Trophoblast cell (in vitro differentiated cells and primary cell): ENCODE results near the gene CDCA8.

Source experiments
- DNase-seq, 2 donors: peaks; one replicate each; pipeline ENCODE4 v3.0.0-alpha.2; 2016
- H2AFZ ChIP-seq: 2 replicates; pipeline ENCODE4 v1.6.1; 2013; ENCODE audit warnings: low read length, moderate library complexity, mild to moderate bottlenecking; ENCODE audit not compliant: insufficient read depth, poor library complexity
- H2AK5ac ChIP-seq: 2 replicates; pipeline ENCODE4 v1.6.1; 2013; ENCODE audit warnings: mild to moderate bottlenecking, low read length
- H2BK120ac ChIP-seq: 2 replicates; pipeline ENCODE4 v1.6.1; 2013; ENCODE audit warnings: low read length, mild to moderate bottlenecking, moderate library complexity; ENCODE audit not compliant: insufficient read depth, poor library complexity
- H2BK12ac ChIP-seq: 2 replicates; pipeline ENCODE4 v1.6.1; 2013; ENCODE audit warnings: mild to moderate bottlenecking, low read length, moderate library complexity
- H2BK5ac ChIP-seq: 2 replicates; pipeline ENCODE4 v1.6.1; 2013; ENCODE audit warnings: low read length, low read depth, moderate library complexity, mild to moderate bottlenecking; ENCODE audit not compliant: poor library complexity
- H3K14ac ChIP-seq: 2 replicates; pipeline ENCODE4 v1.6.1; 2013; ENCODE audit warnings: mild to moderate bottlenecking, low read length
- H3K18ac ChIP-seq: 2 replicates; pipeline ENCODE4 v1.6.1; 2013; ENCODE audit warnings: mild to moderate bottlenecking, low read length
- H3K23ac ChIP-seq: 2 replicates; pipeline ENCODE4 v1.6.1; 2013; ENCODE audit warnings: low read length
- H3K27ac ChIP-seq: 2 replicates; pipeline ENCODE4 v1.5.1; 2013; ENCODE audit warnings: low read depth, mild to moderate bottlenecking, inconsistent platforms, low read length, moderate library complexity
- H3K27me3 ChIP-seq: 2 replicates; pipeline ENCODE4 v1.6.1; 2013; ENCODE audit warnings: inconsistent platforms, mild to moderate bottlenecking, low read length, moderate library complexity; ENCODE audit not compliant: insufficient read depth
- H3K36me3 ChIP-seq, 2 experiments: 1 replicate in 1 of 2; 2 replicates in 1 of 2; pipeline ENCODE4 v1.6.1; 2013; ENCODE audit warnings: low read length in 2 of 2, mild to moderate bottlenecking in 2 of 2, moderate library complexity in 1 of 2; ENCODE audit not compliant: insufficient read depth in 2 of 2, control insufficient read depth in 1 of 2
- H3K4ac ChIP-seq: 2 replicates; pipeline ENCODE4 v1.6.1; 2013; ENCODE audit warnings: low read depth, mild to moderate bottlenecking, low read length, moderate library complexity
- H3K4me1 ChIP-seq, 2 experiments: 1 replicate in 1 of 2; 2 replicates in 1 of 2; pipeline ENCODE4 v1.6.1; 2013; ENCODE audit warnings: low read length in 2 of 2, mild to moderate bottlenecking in 2 of 2, moderate library complexity in 1 of 2; ENCODE audit not compliant: insufficient read depth in 2 of 2, control insufficient read depth in 1 of 2
- H3K4me2 ChIP-seq: 2 replicates; pipeline ENCODE4 v1.6.1; 2013; ENCODE audit warnings: inconsistent platforms, mild to moderate bottlenecking, low read length, moderate library complexity
- H3K4me3 ChIP-seq: 2 replicates; pipeline ENCODE4 v1.5.1; 2013; ENCODE audit warnings: mild to moderate bottlenecking, low read depth, low read length, inconsistent platforms
- H3K79me1 ChIP-seq: one replicate; pipeline ENCODE4 v1.6.1; 2013; ENCODE audit warnings: low read length
- H3K79me2 ChIP-seq: 2 replicates; pipeline ENCODE4 v1.6.1; 2013; ENCODE audit warnings: low read length, mild to moderate bottlenecking; ENCODE audit not compliant: control insufficient read depth, insufficient read depth, poor library complexity
- H3K9ac ChIP-seq: 2 replicates; pipeline ENCODE4 v1.6.1; 2013; ENCODE audit warnings: mild to moderate bottlenecking, low read length
- H3K9me3 ChIP-seq: 2 replicates; pipeline ENCODE4 v1.6.1; 2013; ENCODE audit warnings: low read depth, mild to moderate bottlenecking, control low read depth, inconsistent platforms, low read length; ENCODE audit not compliant: insufficient read depth
- H4K12ac ChIP-seq: 2 replicates; pipeline ENCODE4 v1.6.1; 2013; ENCODE audit warnings: low read depth, mild to moderate bottlenecking, low read length, moderate library complexity
- H4K8ac ChIP-seq: 2 replicates; pipeline ENCODE4 v1.6.1; 2013; ENCODE audit warnings: low read depth, mild to moderate bottlenecking, low read length, moderate library complexity
- H4K91ac ChIP-seq: one replicate; pipeline ENCODE4 v1.6.1; 2013; ENCODE audit warnings: low read depth, mild to moderate bottlenecking, low read length, moderate library complexity
- WGBS: extraction: QIAGEN DNeasy Blood & Tissue Kit; methylation state at CpG from one replicate; pipeline ENCODE4 v1.1.7; 2013; ENCODE audit warnings: missing lambda C conversion rate; ENCODE audit not compliant: insufficient read length, insufficient coverage; ENCODE audit errors: extremely low coverage; 5-methylcytosine and 5-hydroxymethylcytosine counted together

CDCA8 gene

DNA sequence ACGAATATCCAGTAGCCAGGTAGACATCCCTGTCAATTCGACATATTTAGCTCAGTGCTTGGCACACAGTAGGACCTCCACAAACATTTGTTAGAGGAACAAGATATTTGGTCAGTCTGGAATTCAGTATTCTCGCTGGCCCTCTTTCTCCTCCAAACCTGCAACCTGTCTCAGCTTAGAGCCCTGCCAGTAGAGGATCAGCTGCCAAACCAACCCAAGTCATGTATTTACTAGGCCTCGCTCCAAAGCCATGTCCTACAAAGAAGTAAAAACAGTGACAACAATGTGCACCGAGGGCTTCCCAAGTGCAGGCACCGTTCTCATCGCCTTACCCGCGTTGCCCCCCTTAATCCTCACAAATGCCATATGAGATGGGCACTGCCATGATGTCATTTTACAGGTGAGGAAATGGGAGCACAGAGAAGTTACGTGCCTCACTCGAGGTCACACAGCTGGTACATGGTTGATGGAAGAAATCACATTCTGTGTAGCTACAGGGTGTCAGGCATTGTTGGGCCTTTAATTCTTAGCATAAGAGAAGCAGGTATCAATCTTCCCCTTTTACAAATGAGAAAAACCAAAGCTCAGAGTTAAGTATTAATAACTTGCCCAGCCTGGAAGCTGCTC lies 26.0 kb upstream of the CDCA8 start:
- Histone ChIP-seq H4K91ac (no peak overlapping the region), H3K4me1 (peaks cover 4 to 6% of the 10 kb centered on the region in 2 experiments), H3K18ac (no peak overlapping the region), H2AK5ac (no peak overlapping the region), H3K9me3 (peaks cover 2% of the 10 kb centered on the region), H4K12ac (no peak overlapping the region), H2BK120ac (no peak overlapping the region), H3K27me3 (no peaks in the 10 kb centered on the region), H3K4me2 (no peak overlapping the region), H3K14ac (no peak overlapping the region), H2BK12ac (no peak overlapping the region), H4K8ac (no peak overlapping the region), H3K79me2 (no peaks in the 10 kb centered on the region), H2BK5ac (no peak overlapping the region), H3K23ac (no peak overlapping the region), H3K4me3 (no peak overlapping the region), H3K36me3 (no peaks in the 10 kb centered on the region), H3K27ac (no peak overlapping the region), H3K79me1 (no peaks in the 10 kb centered on the region), H3K4ac (no peak overlapping the region), H3K9ac (no peak overlapping the region), H2AFZ (no peak overlapping the region)
- no peak for DNase-seq
- WGBS = no CpG with 5 or more reads among the region's 11 CpGs

DNA sequence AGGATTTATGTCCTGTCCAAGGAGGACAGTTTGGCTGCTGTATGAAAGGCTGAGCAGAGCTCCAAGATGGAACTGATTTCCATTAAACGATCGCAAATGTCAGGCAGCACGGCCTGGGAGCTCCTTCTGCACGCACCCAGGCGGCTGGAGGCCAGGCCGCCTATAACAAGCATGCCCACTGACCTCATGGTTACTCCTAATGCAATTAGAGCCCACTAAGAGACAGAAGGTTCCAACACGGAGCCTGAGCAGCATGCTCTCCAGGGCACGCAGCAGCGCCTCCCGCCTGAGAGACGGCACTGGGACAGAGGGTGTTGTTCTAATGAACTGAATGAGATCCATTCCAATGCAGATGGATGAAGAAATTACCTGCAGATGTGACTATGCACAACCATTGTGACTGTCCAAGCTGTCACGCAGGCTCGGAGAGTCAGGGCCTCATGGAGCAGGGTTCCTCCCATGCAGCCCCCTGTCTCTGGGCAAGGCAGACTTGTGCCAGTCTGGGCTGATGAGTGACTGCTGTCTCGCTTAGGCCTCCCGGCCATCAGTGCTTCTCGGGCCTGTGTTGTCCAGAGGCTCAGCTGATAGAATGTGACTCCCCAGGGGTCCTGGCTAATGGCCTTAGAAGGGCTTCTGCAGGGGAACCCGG lies 25.2 kb upstream of the CDCA8 start:
- DNase-seq = no peak
- Histone ChIP-seq H3K4me2 (no peak overlapping the region), H3K14ac (no peak overlapping the region), H3K4me1 (no peaks in the 10 kb centered on the region), H2AFZ (no peak overlapping the region), H2BK12ac (no peak overlapping the region), H2BK5ac (no peak overlapping the region), H4K12ac (no peak overlapping the region), H3K9ac (no peak overlapping the region), H3K36me3 (no peaks in the 10 kb centered on the region), H3K4ac (no peak overlapping the region), H3K79me2 (no peaks in the 10 kb centered on the region), H2AK5ac (no peak overlapping the region), H3K23ac (no peak overlapping the region), H3K9me3 (peaks cover 2% of the 10 kb centered on the region), H3K27ac (no peak overlapping the region), H3K27me3 (no peaks in the 10 kb centered on the region), H4K91ac (no peak overlapping the region), H3K4me3 (no peak overlapping the region), H2BK120ac (no peak overlapping the region), H4K8ac (no peak overlapping the region), H3K79me1 (no peaks in the 10 kb centered on the region), H3K18ac (no peak overlapping the region)
- WGBS = no CpG with 5 or more reads among the region's 17 CpGs

DNA sequence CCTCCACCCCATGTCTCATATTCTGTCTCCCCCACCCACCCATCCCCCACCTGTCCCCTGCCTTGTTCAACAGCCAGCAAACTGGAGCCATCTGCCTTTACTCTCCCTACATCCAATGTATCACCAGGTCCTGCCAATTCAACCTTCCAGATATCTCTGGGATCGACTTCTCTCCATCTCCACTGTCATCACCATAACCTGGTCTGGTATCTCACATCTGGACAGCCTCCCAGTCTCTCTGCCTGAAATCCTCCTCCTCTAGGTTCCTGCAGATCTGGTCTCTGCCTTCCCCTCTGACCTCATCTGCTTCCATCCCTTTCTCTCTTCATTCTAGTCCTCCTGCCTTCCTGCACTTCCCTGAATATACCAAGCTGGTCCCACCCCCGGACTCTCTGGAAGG lies 22.2 kb upstream of the CDCA8 start:
- Histone ChIP-seq H4K12ac (no peak overlapping the region), H3K4me2 (no peak overlapping the region), H2AFZ (no peak overlapping the region), H3K14ac (no peak overlapping the region), H2AK5ac (no peak overlapping the region), H3K79me2 (no peaks in the 10 kb centered on the region), H2BK120ac (no peak overlapping the region), H3K9ac (no peak overlapping the region), H2BK12ac (no peak overlapping the region), H3K4me3 (no peak overlapping the region), H3K4ac (no peak overlapping the region), H3K23ac (no peak overlapping the region), H3K36me3 (no peaks in the 10 kb centered on the region), H3K79me1 (no peaks in the 10 kb centered on the region), H3K18ac (no peak overlapping the region), H3K27me3 (no peaks in the 10 kb centered on the region), H4K8ac (no peak overlapping the region), H3K4me1 (no peaks in the 10 kb centered on the region), H2BK5ac (no peak overlapping the region), H3K9me3 (peaks cover 5% of the 10 kb centered on the region), H3K27ac (no peak overlapping the region), H4K91ac (no peak overlapping the region)
- DNase-seq = no peak
- no CpG with 5 or more reads among the region's 2 CpGs for WGBS

DNA sequence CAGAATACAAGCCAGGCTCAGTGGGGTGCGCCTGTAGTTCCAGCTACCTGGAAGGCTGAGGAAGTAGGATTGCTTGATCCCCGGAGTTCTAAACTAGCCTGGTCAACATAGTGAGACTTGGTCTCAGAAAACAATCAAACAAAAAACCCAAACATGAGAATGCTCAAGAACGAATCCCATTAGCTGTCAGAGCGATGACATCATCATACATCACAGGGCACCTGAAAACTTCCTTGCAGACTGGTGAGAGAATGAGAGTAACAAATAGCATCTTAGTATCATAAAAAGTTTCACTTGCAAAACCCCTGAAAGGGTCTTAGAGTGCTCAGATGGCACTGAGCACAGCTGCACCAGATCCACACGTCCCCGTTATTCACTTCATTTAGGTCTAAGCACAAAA lies 21.1 kb upstream of the CDCA8 start:
- WGBS = no CpG with 5 or more reads among the region's 6 CpGs
- DNase-seq = no peak
- H3K4ac ChIP-seq = no peak overlapping the region
- no peaks in the 10 kb centered on the region for H3K79me1 ChIP-seq
- H3K18ac ChIP-seq = no peak overlapping the region
- no peak overlapping the region for H2BK5ac ChIP-seq
- no peaks in the 10 kb centered on the region for H3K4me1 ChIP-seq
- H2AK5ac ChIP-seq = no peak overlapping the region
- no peak overlapping the region for H3K4me3 ChIP-seq
- no peak overlapping the region for H2AFZ ChIP-seq
- no peak overlapping the region for H4K8ac ChIP-seq
- H4K91ac ChIP-seq = no peak overlapping the region
- no peaks in the 10 kb centered on the region for H3K27me3 ChIP-seq
- H3K27ac ChIP-seq = no peak overlapping the region
- no peaks in the 10 kb centered on the region for H3K79me2 ChIP-seq
- H2BK12ac ChIP-seq = no peak overlapping the region
- no peak overlapping the region for H3K14ac ChIP-seq
- H3K36me3 ChIP-seq = no peaks in the 10 kb centered on the region
- no peak overlapping the region for H3K9ac ChIP-seq
- H3K4me2 ChIP-seq = no peak overlapping the region
- H3K9me3 ChIP-seq = peaks cover 5% of the 10 kb centered on the region
- no peak overlapping the region for H2BK120ac ChIP-seq
- no peak overlapping the region for H4K12ac ChIP-seq
- H3K23ac ChIP-seq = no peak overlapping the region
